K562 (cell line): Measurements from ENCODE around the gene CD40LG. TPM values are rescaled to one million over a fixed set of nuclear protein-coding genes. Genes with fewer than 3 reads are reported as not detected.

Experiments
- ATAC-seq: fragments of 200-7000 bp; cut with Tn5 transposase; 3 replicates; pipeline ENCODE4 v1.9.1; 2020; ENCODE audit warnings: moderate library complexity
- Bru-seq: library from RNA; stranded (reverse); fragments of 400-500 nt; gene quantifications from one replicate; lab custom pipeline; 2021; lab: Mats Ljungman, UMichigan
- BruChase-seq, 2 experiments: library from RNA; stranded (reverse); fragments of 400-500 nt; gene quantifications; one replicate each; lab custom pipeline; 2021; lab: Mats Ljungman, UMichigan
- BruUV-seq: library from RNA; stranded (reverse); fragments of 400-500 nt; replicated peaks from 2 replicates; lab custom pipeline; 2021; lab: Mats Ljungman, UMichigan
- CTCF ChIA-PET: fragments of 300-600 bp; formaldehyde crosslinking; extraction: SDS; loops from one replicate; lab custom pipeline; 2021; ENCODE audit warnings: low intra/inter-chr PET ratio; lab: Yijun Ruan, JAX
- POLR2A ChIA-PET: fragments of 300-600, 350-650 bp; sonication (Branson Sonifier 250); formaldehyde crosslinking; extraction: SDS; loops from one replicate; lab custom pipeline; 2021; ENCODE audit warnings: antibody characterized with exemption, inconsistent platforms; lab: Yijun Ruan, JAX
- DNase-seq, 4 experiments: peaks; one replicate each; pipeline versions ENCODE4 v3.0.0 to v3.0.0-alpha.2; 2011 to 2018; ENCODE audit warnings: low spot score in 3 of 4, mixed read lengths in 3 of 4; ENCODE audit errors: extremely low read depth in 1 of 4
- FAIRE-seq: peaks from 2 replicates; lab custom pipeline; 2011; peaks lifted over from hg19 to GRCh38; lab: Jason Lieb, UNC
- H2AFZ ChIP-seq: 2 replicates; pipeline ENCODE4 v1.6.0; 2011; ENCODE audit warnings: low read depth, low read length, control low read depth, inconsistent platforms
- H3K27ac ChIP-seq: fragments of 200-600 bp; 3 replicates; pipeline ENCODE4 v1.8.0; 2011; ENCODE audit warnings: low read depth, mild to moderate bottlenecking, control low read depth, inconsistent platforms, low read length, moderate library complexity, mixed read lengths; ENCODE audit errors: extremely low read depth
- H3K27me3 ChIP-seq, 2 experiments: fragments of 300-600 bp in 1 of 2; 2 replicates in 1 of 2; 3 replicates in 1 of 2; pipeline versions ENCODE4 v1.6.0 to v1.8.0; 2011; ENCODE audit warnings: inconsistent platforms in 2 of 2, low read length in 2 of 2, mild to moderate bottlenecking in 1 of 2, mixed read lengths in 1 of 2, moderate library complexity in 1 of 2; ENCODE audit not compliant: control insufficient read depth in 2 of 2, insufficient read depth in 2 of 2
- H3K36me3 ChIP-seq: fragments of 300-600 bp; 3 replicates; pipeline ENCODE4 v1.8.0; 2011; ENCODE audit warnings: mild to moderate bottlenecking, low read length, inconsistent platforms; ENCODE audit not compliant: control insufficient read depth, insufficient read depth
- H3K4me1 ChIP-seq, 2 experiments: fragments of 200-600 bp in 1 of 2; replicated peaks in 1 of 2; 2 replicates in 1 of 2; 3 replicates in 1 of 2; pipeline versions ENCODE4 v1.5.1 to v1.8.0; 2011; ENCODE audit warnings: inconsistent platforms in 2 of 2, low read length in 2 of 2, mild to moderate bottlenecking in 1 of 2, mixed read lengths in 1 of 2, moderate library complexity in 1 of 2; ENCODE audit not compliant: control insufficient read depth in 2 of 2, insufficient read depth in 2 of 2
- H3K4me2 ChIP-seq: 2 replicates; pipeline ENCODE4 v1.6.1; 2011; ENCODE audit warnings: low read length, control low read depth, inconsistent platforms, mixed read lengths; ENCODE audit not compliant: insufficient read depth
- H3K4me3 ChIP-seq: fragments of 200-600 bp; sonication (generic), shearing (Covaris generic); 2 replicates; pipeline ENCODE4 v1.5.1; 2016; ENCODE audit warnings: control low read depth, inconsistent platforms
- H3K79me2 ChIP-seq: fragments of 200-600 bp; 3 replicates; pipeline ENCODE4 v1.8.0; 2011; ENCODE audit warnings: low read length, inconsistent platforms; ENCODE audit not compliant: control insufficient read depth, insufficient read depth
- H3K9ac ChIP-seq, 2 experiments: 2 replicates each; pipeline versions ENCODE4 v1.6.0 to v1.6.1; 2011; ENCODE audit warnings: low read depth in 2 of 2, low read length in 2 of 2, control low read depth in 1 of 2, inconsistent platforms in 1 of 2, mild to moderate bottlenecking in 1 of 2, mixed read lengths in 1 of 2; ENCODE audit not compliant: insufficient read depth in 1 of 2
- H3K9me1 ChIP-seq: one replicate; pipeline ENCODE4 v1.6.0; 2011; ENCODE audit warnings: inconsistent platforms, mild to moderate bottlenecking, low read length, moderate library complexity; ENCODE audit not compliant: control insufficient read depth, insufficient read depth
- H3K9me3 ChIP-seq: replicated peaks from 2 replicates; pipeline ENCODE4 v1.5.1; 2011; ENCODE audit warnings: low read depth, low read length, inconsistent platforms; ENCODE audit not compliant: control insufficient read depth, insufficient read depth
- H4K20me1 ChIP-seq: replicated peaks from 2 replicates; pipeline ENCODE4 v1.6.1; 2011; ENCODE audit warnings: low read length, inconsistent platforms, mixed read lengths; ENCODE audit not compliant: control insufficient read depth, insufficient read depth
- EGR1 ChIP-seq: fragments of 450-650 bp; conservative IDR thresholded peaks from 2 replicates; pipeline ENCODE4 v1.6.1; 2017; ENCODE audit warnings: mild to moderate bottlenecking
- POLR2AphosphoS2 ChIP-seq: IDR thresholded peaks from 2 replicates; pipeline ENCODE4 v1.6.1; 2012; ENCODE audit warnings: low read length, improper control_type of control experiment
- POLR2B ChIP-seq: fragments of 450-650 bp; IDR thresholded peaks from 2 replicates; pipeline ENCODE4 v1.6.1; 2018; ENCODE audit warnings: low read depth; ENCODE audit not compliant: partially characterized antibody
- RCOR1 ChIP-seq, 2 experiments: IDR thresholded peaks; 2 replicates each; pipeline ENCODE4 v1.6.1; 2012; ENCODE audit warnings: low read depth in 2 of 2, low read length in 2 of 2, borderline replicate concordance in 1 of 2, improper control_type of control experiment in 1 of 2
- TBL1XR1 ChIP-seq, 2 experiments: IDR thresholded peaks; 2 replicates each; pipeline ENCODE4 v1.6.1; 2012; ENCODE audit warnings: improper control_type of control experiment in 2 of 2, low read length in 2 of 2, mild to moderate bottlenecking in 1 of 2
- WGBS: fragments of 100-300 bp; shearing (Covaris generic); methylation state at CpG from one replicate; pipeline ENCODE4 v1.1.6; 2016; ENCODE audit warnings: low coverage, mixed read lengths; ENCODE audit not compliant: insufficient coverage; ENCODE audit errors: missing lambda C conversion rate; 5-methylcytosine and 5-hydroxymethylcytosine counted together
- in situ Hi-C: fragments of 300-500 bp; cut with MboI; formaldehyde crosslinking; loops from 4 replicates; pipeline ENCODE4 v1.15.0; 2018; ENCODE audit warnings: inconsistent platforms, mixed read lengths
- intact Hi-C: fragments of 100-400 bp; cut with micrococcal nuclease; formaldehyde crosslinking; loops from 2 replicates; pipeline ENCODE4 v1.14.2; 2022
- long read RNA-seq, 3 experiments: library from polyadenylated mRNA in 2 of 3; library from RNA in 1 of 3; unstranded in 2 of 3; stranded (forward) in 1 of 3; transcript quantifications; one replicate each; pipeline ENCODE4 v2.0.0, GENCODE V29; 2019 to 2022
- polyA minus RNA-seq, 3 experiments: library from RNA; depleted of rRNA, polyadenylated mRNA; stranded (reverse); fragments of >200 nt; gene quantifications; 2 replicates each; pipeline ENCODE4 v1.2.3, GENCODE V29; 2011
- polyA plus RNA-seq, 8 experiments: library from polyadenylated mRNA; depleted of rRNA in 4 of 8; stranded (reverse) in 5 of 8; unstranded in 3 of 8; fragments of >200 nt; fragmentation: Nextera tagmentation in 2 of 8; fragmentation: Illumina TruSeq in 1 of 8; extraction: Ambion mirVana in 2 of 8; extraction: Trizol in 1 of 8; gene quantifications; 2 replicates each; pipeline versions ENCODE4 v1.2.1 to v1.2.3, GENCODE V29; 2011 to 2014; ENCODE audit warnings: inconsistent platforms in 1 of 8, missing spikeins in 1 of 8
- total RNA-seq, 7 experiments: library from RNA; depleted of rRNA in 6 of 7; stranded (reverse); fragments of >200 nt in 6 of 7; fragmentation: Illumina TruSeq in 2 of 7; extraction: Trizol in 2 of 7; gene quantifications; 2 replicates each; pipeline versions ENCODE4 v1.2.1 to v1.2.3, GENCODE V29; 2011 to 2021; ENCODE audit warnings: low replicate concordance in 1 of 7
- TF ChIP-seq, protein P1 (sequence below): sonication (generic); formaldehyde crosslinking; IDR thresholded peaks from 2 replicates; pipeline ENCODE4 v1.8.0; 2022; ENCODE audit warnings: mild to moderate bottlenecking, missing genetic modification reagents

CD40LG gene
- total RNA-seq (2011; cell fraction: chromatin; rRNA removed; ENCODE audit: low replicate concordance) = not detected in 2 replicates
- total RNA-seq (2011; cell fraction: nucleolus; rRNA removed) = not detected in 2 replicates
- total RNA-seq (2011; cell fraction: nucleoplasm; rRNA removed) = not detected in 2 replicates
- total RNA-seq (2014; rRNA removed) (not detected in 2 replicates), total RNA-seq (2014; rRNA removed; fragmentation: Illumina TruSeq; extraction: Trizol) (not detected in 2 replicates), total RNA-seq (2015; rRNA removed; fragmentation: Illumina TruSeq; extraction: Trizol) (not detected in 2 replicates), total RNA-seq (2021) (0.11 TPM in 1 of 2 replicates, not detected in the other), polyA plus RNA-seq (2011; rRNA removed) (not detected in 2 replicates), polyA plus RNA-seq (2014; fragmentation: Illumina TruSeq; extraction: Trizol) (not detected in 2 replicates), polyA plus RNA-seq (2014; fragmentation: Nextera tagmentation; extraction: Ambion mirVana) (not detected), polyA plus RNA-seq (2014; rRNA removed) (not detected in 2 replicates), polyA minus RNA-seq (2011; rRNA and poly(A)+ RNA removed) (not detected in 2 replicates), Bru-seq, nascent RNA (not detected), BruChase-seq, experiment 1, labeled RNA remaining after a 2-hour chase (not detected), BruChase-seq, experiment 2, labeled RNA remaining after a 6-hour chase (not detected)
- not detected in 2 replicates for polyA plus RNA-seq (2011; cell fraction: cytosol; rRNA removed)
- not detected in 2 replicates for polyA plus RNA-seq (2011; cell fraction: nucleus; rRNA removed)
- polyA plus RNA-seq (2012) = not detected in 2 replicates
- not detected in 2 replicates for polyA minus RNA-seq (2011; cell fraction: cytosol; rRNA and poly(A)+ RNA removed)
- not detected in 2 replicates for polyA minus RNA-seq (2011; cell fraction: nucleus; rRNA and poly(A)+ RNA removed)
- long read RNA-seq, experiment 1 = 0 reads
- long read RNA-seq, experiment 2 = 0 reads
- long read RNA-seq, experiment 3 = 0 reads

GRCh38 chrX:136647677-136648360 is at the start of gene CD40LG:
Gene CD40LG, plus strand, starts transcription at chrX:136648158. Its CDS starts 91 bp downstream, at chrX:136648249.
- intact Hi-C loops = no loop called here
- H2AFZ ChIP-seq = no peak within 1 kb of the TSS
- H3K4me3 ChIP-seq = no peak within 1 kb of the TSS
- H3K36me3 ChIP-seq = no peaks in the 10 kb centered on the region
- H3K4me1 ChIP-seq = no peaks in the 10 kb centered on the region
- H4K20me1 ChIP-seq = no peaks in the 10 kb centered on the region
- 0% methylated on average over 9 of the region's 10 CpGs for WGBS
- in situ Hi-C loops = no loop called here
- no peak within 1 kb of the TSS for H3K27ac ChIP-seq
- H3K79me2 ChIP-seq = no peaks in the 10 kb centered on the region
- H3K9me3 ChIP-seq = no peaks in the 10 kb centered on the region
- ChIA-PET POLR2A (no interaction called here), CTCF (no interaction called here)
- H3K9me1 ChIP-seq = no peaks in the 10 kb centered on the region
- no TSS peak for BruUV-seq
- no peak for DNase-seq
- no peak for FAIRE-seq
- H3K9ac ChIP-seq = no peak within 1 kb of the TSS
- peaks cover 2 to 12% of the 10 kb centered on the region in 2 experiments; a peak in 3 of 5 replicates for H3K27me3 ChIP-seq
- no peak for TF ChIP-seq RCOR1 (IDR thresholded peaks at IDR 0.05; ENCODE audit: borderline replicate concordance in 1 of 2, low read depth in 2 of 2, low read length in 2 of 2)
- no peak for TF ChIP-seq TBL1XR1 (IDR thresholded peaks at IDR 0.05; ENCODE audit: low read length in 2 of 2)
- TF ChIP-seq POLR2B = no peak
- no peak for TF ChIP-seq EGR1
- TF ChIP-seq, protein P1, sequence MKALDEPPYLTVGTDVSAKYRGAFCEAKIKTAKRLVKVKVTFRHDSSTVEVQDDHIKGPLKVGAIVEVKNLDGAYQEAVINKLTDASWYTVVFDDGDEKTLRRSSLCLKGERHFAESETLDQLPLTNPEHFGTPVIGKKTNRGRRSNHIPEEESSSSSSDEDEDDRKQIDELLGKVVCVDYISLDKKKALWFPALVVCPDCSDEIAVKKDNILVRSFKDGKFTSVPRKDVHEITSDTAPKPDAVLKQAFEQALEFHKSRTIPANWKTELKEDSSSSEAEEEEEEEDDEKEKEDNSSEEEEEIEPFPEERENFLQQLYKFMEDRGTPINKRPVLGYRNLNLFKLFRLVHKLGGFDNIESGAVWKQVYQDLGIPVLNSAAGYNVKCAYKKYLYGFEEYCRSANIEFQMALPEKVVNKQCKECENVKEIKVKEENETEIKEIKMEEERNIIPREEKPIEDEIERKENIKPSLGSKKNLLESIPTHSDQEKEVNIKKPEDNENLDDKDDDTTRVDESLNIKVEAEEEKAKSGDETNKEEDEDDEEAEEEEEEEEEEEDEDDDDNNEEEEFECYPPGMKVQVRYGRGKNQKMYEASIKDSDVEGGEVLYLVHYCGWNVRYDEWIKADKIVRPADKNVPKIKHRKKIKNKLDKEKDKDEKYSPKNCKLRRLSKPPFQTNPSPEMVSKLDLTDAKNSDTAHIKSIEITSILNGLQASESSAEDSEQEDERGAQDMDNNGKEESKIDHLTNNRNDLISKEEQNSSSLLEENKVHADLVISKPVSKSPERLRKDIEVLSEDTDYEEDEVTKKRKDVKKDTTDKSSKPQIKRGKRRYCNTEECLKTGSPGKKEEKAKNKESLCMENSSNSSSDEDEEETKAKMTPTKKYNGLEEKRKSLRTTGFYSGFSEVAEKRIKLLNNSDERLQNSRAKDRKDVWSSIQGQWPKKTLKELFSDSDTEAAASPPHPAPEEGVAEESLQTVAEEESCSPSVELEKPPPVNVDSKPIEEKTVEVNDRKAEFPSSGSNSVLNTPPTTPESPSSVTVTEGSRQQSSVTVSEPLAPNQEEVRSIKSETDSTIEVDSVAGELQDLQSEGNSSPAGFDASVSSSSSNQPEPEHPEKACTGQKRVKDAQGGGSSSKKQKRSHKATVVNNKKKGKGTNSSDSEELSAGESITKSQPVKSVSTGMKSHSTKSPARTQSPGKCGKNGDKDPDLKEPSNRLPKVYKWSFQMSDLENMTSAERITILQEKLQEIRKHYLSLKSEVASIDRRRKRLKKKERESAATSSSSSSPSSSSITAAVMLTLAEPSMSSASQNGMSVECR (CRISPR knock-in tag) = no peak
- TF ChIP-seq POLR2AphosphoS2 = no peak
- no peak for ATAC-seq
- no peak within 1 kb of the TSS for H3K4me2 ChIP-seq
